Body of pancreas (tissue), 4 donors: ENCODE data around the gene SORCS2. TPM values are rescaled to one million over a fixed set of nuclear protein-coding genes. Genes with fewer than 3 reads are reported as not detected.

Experiments
- ATAC-seq: fragments of 150-250 bp; one replicate; pipeline ENCODE4 v1.9.1; 2016
- DNase-seq, 4 donors: peaks; one replicate each; pipeline ENCODE4 v3.0.0-alpha.2; 2019
- H3K27ac ChIP-seq, 4 donors: fragments of 200-600 bp; sonication (generic); 1 replicate in 3 of 4; 2 replicates in 1 of 4; pipeline versions ENCODE4 v1.5.1 to v1.6.1; 2016 to 2019; ENCODE audit warnings: mild to moderate bottlenecking in 1 of 4, mixed read lengths in 1 of 4, moderate library complexity in 1 of 4
- H3K27me3 ChIP-seq, 2 donors: fragments of 200-600 bp; sonication (generic); one replicate each; pipeline ENCODE4 v1.6.0; 2016; ENCODE audit warnings: mild to moderate bottlenecking in 1 of 2
- H3K36me3 ChIP-seq, 2 donors: fragments of 200-600 bp; sonication (generic); replicated peaks in 1 of 2; 2 replicates each; pipeline ENCODE4 v1.5.1; 2016; ENCODE audit warnings: low read depth in 2 of 2; ENCODE audit not compliant: insufficient read depth in 1 of 2
- H3K4me1 ChIP-seq: fragments of 200-600 bp; sonication (generic); one replicate; pipeline ENCODE4 v1.6.0; 2016
- H3K4me3 ChIP-seq, 2 donors: fragments of 200-600 bp; sonication (generic); 1 replicate in 1 of 2; 2 replicates in 1 of 2; pipeline ENCODE4 v1.5.1; 2016 to 2019
- H3K9me3 ChIP-seq, 3 donors: fragments of 200-600 bp; sonication (generic); 1 replicate in 2 of 3; 2 replicates in 1 of 3; pipeline ENCODE4 v1.5.1; 2016
- POLR2A ChIP-seq, 3 donors: fragments of 450-650 bp; IDR thresholded peaks; one replicate each; pipeline ENCODE4 v1.6.1; 2016; ENCODE audit warnings: antibody characterized with exemption in 3 of 3, mild to moderate bottlenecking in 2 of 3
- WGBS, 2 donors: methylation state at CpG; one replicate each; pipeline ENCODE4 v1.1.5; 2017; 5-methylcytosine and 5-hydroxymethylcytosine counted together
- intact Hi-C: fragments of 100-400 bp; cut with DNase I; formaldehyde crosslinking; loops from one replicate; pipeline ENCODE4 v1.15.1; 2023
- total RNA-seq, 2 donors: library from RNA; depleted of rRNA; stranded (reverse); fragments of >200 nt; gene quantifications; one replicate each; pipeline ENCODE4 v1.1.0, GENCODE V29; 2016
- TF ChIP-seq, protein P1 (sequence below), 7 experiments: fragments of 450-650 bp in 4 of 7; fragments of 200-600 bp in 3 of 7; sonication (generic) in 3 of 7; IDR thresholded peaks; one replicate each; pipeline ENCODE4 v1.5.1; 2016 to 2019; ENCODE audit warnings: antibody characterized with exemption in 7 of 7

Gene SORCS2
- total RNA-seq, 2 donors from 2014 or later = 0.26 to 0.33 TPM

DNA sequence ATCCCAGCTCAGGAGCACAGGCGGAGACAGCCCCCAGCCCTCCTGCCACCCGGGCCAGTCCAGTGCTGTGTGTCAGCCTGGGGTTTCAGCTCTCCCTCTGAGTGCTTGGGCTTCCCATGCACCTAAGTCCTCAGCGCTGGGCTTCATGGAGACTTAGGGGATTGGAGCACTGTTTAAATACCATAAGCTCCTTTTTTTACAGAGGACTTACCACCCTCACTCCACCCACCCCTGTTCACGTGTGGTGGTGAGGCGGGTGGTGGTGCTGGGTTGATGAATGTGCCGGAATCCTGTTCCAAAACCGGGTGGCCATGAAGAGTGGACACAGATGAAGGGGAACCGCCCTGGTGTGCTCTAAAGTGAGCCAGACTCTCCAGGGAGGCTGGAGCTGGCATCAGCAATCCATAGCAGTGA is 175.5 kb downstream of the SORCS2 start:
- 51 to 63% methylated on average over 5 to 8 of the region's 8 CpGs for WGBS, 2 donors
- no peaks in the 10 kb centered on the region for H3K36me3 ChIP-seq
- DNase-seq = no peak
- peaks cover 8% of the 10 kb centered on the region for H3K4me1 ChIP-seq
- H3K27me3 ChIP-seq = no peaks in the 10 kb centered on the region
- no peaks in the 10 kb centered on the region for H3K9me3 ChIP-seq
- TF ChIP-seq, protein P1, sequence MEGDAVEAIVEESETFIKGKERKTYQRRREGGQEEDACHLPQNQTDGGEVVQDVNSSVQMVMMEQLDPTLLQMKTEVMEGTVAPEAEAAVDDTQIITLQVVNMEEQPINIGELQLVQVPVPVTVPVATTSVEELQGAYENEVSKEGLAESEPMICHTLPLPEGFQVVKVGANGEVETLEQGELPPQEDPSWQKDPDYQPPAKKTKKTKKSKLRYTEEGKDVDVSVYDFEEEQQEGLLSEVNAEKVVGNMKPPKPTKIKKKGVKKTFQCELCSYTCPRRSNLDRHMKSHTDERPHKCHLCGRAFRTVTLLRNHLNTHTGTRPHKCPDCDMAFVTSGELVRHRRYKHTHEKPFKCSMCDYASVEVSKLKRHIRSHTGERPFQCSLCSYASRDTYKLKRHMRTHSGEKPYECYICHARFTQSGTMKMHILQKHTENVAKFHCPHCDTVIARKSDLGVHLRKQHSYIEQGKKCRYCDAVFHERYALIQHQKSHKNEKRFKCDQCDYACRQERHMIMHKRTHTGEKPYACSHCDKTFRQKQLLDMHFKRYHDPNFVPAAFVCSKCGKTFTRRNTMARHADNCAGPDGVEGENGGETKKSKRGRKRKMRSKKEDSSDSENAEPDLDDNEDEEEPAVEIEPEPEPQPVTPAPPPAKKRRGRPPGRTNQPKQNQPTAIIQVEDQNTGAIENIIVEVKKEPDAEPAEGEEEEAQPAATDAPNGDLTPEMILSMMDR (IDR thresholded peaks at IDR 0.05) = no peak
- no peak for TF ChIP-seq POLR2A (IDR thresholded peaks at IDR 0.05)
- no peak for ATAC-seq
- H3K27ac ChIP-seq = no peak overlapping the region
- H3K4me3 ChIP-seq = no peak overlapping the region
- intact Hi-C loops = no loop called here

DNA sequence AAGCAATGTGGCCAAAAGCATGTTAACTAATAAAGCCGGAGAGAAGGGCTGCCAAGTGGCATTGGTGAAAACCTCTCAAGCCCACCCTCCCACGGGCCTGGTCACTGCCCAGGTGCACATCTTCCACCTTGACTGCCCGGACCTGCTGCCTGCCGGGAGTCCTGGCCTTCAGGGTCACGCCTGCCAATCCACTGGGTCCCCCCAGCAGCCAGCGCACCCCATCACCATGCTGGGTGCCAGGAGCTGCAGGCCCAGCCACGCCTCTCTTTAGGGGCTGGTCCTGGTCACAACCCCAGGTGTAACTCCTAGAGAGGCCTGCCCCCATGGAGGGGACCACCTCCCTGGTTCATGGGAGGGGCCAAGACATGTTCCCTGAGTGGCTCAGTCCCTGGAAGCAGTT is 176.0 kb downstream of the SORCS2 start:
- WGBS, 2 donors = 43 to 71% methylated on average over 4 to 7 of the region's 7 CpGs
- no peak for DNase-seq
- Histone ChIP-seq H3K36me3 (no peaks in the 10 kb centered on the region), H3K27ac (no peak overlapping the region), H3K4me1 (peaks cover 8% of the 10 kb centered on the region), H3K9me3 (no peaks in the 10 kb centered on the region), H3K27me3 (no peaks in the 10 kb centered on the region), H3K4me3 (no peak overlapping the region)
- intact Hi-C loops = no loop called here
- TF ChIP-seq POLR2A (IDR thresholded peaks at IDR 0.05) = no peak
- TF ChIP-seq, protein P1 (IDR thresholded peaks at IDR 0.05) = no peak
- no peak for ATAC-seq

DNA sequence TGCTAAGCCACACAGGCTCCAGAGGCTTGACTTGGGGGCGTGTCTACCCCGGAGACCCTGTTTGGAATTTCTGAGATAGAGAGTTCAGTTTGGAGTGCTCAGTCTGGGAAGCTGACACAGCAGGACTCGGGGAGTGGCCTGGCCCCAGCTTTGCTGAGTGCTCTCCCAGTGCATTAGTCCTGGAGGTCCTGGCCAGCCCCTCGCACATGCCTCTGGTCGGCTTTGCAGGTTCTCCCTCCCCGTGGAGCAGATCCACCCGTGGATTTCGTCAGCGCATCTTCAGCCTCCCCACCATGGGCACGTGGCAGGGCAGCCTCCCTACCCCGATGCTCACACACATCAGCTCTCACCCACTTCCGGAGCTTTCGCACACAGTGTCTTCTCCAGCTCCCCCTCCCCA is 177.2 kb downstream of the SORCS2 start:
- DNase-seq (no peak), ATAC-seq (no peak)
- Histone ChIP-seq H3K4me1 (peaks cover 8% of the 10 kb centered on the region), H3K27me3 (no peaks in the 10 kb centered on the region), H3K27ac (no peak overlapping the region), H3K36me3 (no peaks in the 10 kb centered on the region), H3K4me3 (no peak overlapping the region), H3K9me3 (no peaks in the 10 kb centered on the region)
- intact Hi-C loops = no loop called here
- 62 to 73% methylated on average over 11 to 13 of the region's 13 CpGs for WGBS, 2 donors
- TF ChIP-seq, protein P1 (IDR thresholded peaks at IDR 0.05) = no peak
- no peak for TF ChIP-seq POLR2A (IDR thresholded peaks at IDR 0.05)

GRCh38 chr4:7370038-7370437 is 177.7 kb downstream of the SORCS2 start:
- no peak for TF ChIP-seq POLR2A (IDR thresholded peaks at IDR 0.05)
- TF ChIP-seq, protein P1 (IDR thresholded peaks at IDR 0.05) = no peak
- Histone ChIP-seq H3K4me1 (peaks cover 8% of the 10 kb centered on the region), H3K36me3 (no peaks in the 10 kb centered on the region), H3K4me3 (no peak overlapping the region), H3K27me3 (no peaks in the 10 kb centered on the region), H3K27ac (no peak overlapping the region), H3K9me3 (no peaks in the 10 kb centered on the region)
- WGBS, 2 donors = 55% methylated on average over 3 to 7 of the region's 7 CpGs
- intact Hi-C loops = no loop called here
- ATAC-seq (no peak), DNase-seq (no peak)

GRCh38 chr4:7371210-7371941 is 179.0 kb downstream of the SORCS2 start:
- Histone ChIP-seq H3K36me3 (no peaks in the 10 kb centered on the region), H3K27ac (no peak overlapping the region), H3K4me1 (no peaks in the 10 kb centered on the region), H3K27me3 (no peaks in the 10 kb centered on the region), H3K4me3 (no peak overlapping the region), H3K9me3 (no peaks in the 10 kb centered on the region)
- DNase-seq (no peak), ATAC-seq (no peak)
- intact Hi-C loops = no loop called here
- TF ChIP-seq, protein P1 (IDR thresholded peaks at IDR 0.05) = no peak
- TF ChIP-seq POLR2A (IDR thresholded peaks at IDR 0.05) = no peak
- WGBS, 2 donors = 63 to 64% methylated on average over 24 to 29 of the region's 31 CpGs
